GM21528 (cell line): ENCODE results near the gene SLC6A2.
"Not testable (repeated sequence)": the region's sequence is repeated elsewhere in the genome, so short reads cannot be mapped to it uniquely, and the experiment has no call there.

ENCODE experiments used
- ATAC-seq: cut with Tn5 transposase; IDR thresholded peaks from one replicate; pipeline ENCODE4 v1.9.1; 2021; ENCODE audit warnings: mild to moderate bottlenecking, moderate library complexity; ENCODE audit not compliant: unreplicated experiment, low FRiP score

Gene SLC6A2

DNA sequence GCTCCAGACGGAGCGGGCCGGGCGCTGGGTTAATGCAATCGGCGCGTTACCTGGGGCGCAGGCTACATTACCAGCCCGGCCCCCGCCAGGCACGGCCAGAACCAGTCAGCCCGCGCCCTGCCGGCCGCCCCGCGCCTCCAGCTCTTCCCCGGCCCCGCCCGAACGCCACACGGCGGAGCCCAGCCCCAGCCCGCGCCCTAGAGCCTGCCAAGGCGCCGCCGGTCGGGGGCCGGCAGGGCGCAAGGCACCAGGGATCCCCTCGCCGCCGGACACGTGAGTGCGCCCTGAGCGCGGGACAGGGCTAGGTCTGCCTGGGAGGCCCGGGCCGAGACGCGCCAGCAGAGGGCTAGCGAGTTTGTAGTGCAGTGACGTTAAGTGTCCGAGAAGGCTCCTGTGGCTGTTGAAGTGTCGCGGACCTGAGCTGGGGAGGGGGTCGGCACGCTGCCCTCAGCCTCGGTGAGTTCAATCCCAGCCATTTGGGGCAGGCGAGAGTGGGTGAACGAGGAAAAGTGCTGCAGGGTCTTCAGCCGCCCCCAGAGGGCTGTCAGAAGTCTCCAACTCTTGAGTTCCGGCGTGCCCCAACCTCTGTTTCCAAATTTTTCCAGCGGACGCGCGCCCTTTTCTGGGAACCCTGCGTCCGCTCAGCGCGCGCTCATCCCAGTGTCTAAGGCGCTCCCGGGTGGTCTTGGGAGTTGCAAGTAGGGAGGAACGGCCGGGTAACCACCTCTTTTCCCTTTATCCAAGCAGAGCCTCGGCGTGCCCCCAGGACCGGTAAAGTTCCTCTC is at the start of gene SLC6A2:
TSS of gene SLC6A2 (plus strand) at position 92 of the 785 bp plus-strand sequence. CDS start 707 bp downstream, outside the sequence.
- no peak for ATAC-seq

DNA sequence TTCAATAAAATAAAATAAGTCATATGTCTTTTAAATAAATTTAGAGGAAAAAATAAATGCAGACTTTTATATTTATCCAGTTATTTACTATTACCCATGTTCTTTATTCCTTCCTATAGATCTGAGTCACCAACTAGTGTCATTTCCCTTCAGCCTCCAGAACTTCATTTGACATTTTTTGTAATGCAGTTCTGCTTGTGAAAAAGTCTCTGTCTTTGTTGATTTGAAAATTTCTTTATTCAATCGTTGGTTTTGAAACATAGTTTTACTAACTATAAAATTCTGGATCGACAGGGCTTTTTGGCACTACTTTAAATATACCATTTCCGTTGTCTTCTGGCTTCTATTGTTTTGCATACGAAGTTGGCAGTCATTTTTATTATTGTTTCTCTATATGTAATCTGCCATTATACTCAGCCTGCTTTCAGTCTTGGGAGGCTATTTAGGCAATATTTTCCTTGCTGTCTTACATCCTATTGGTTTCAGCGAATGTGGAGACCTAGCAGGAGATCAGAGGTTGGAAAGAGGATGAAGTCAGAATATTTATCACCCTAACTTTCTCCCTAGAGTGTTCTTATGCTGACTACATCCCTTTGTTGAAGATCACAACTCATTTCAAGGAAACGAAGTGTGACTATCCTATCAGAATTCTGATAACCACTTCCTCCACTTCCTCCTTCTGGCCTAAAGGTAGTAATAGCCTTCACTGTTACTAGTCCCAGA is 42.0 kb upstream of the SLC6A2 start:
- ATAC-seq: no peak

DNA sequence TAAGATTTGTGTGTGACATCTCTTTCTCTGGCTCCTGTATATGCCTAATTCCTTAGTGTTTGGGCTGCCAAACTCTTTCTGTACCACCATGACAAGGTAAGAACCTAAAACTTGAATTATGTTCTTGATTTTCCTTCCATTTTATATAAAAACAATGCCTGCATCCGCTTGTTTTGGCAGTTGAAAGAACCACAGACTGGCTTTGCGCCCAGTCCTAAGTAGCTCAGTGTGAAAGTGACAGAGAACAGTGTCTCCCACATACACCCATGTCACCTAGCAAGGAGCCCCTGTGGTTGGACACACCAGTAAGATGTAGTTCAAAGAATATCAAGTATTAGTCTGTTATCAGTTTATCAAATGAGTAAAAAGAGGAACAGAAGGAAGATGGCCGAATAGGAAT is 40.7 kb upstream of the SLC6A2 start:
- no peak for ATAC-seq

DNA sequence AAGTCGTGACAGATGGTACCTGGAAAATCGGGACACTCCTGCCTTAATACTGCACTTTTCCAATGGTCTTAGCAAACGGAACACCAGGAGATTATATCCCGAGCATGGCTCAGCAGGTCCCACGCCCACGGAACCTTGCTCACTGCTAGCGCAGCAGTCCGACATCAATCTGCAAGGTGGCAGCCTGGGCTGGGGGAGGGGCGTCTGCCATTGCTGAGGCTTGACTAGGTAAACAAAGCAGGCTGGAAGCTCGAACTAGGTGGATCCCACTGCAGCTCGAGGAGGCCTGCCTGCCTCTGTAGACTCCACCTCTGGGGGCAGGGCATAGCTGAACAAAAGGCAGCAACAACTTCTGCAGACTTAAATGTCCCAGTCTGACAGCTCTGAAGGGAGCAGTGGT is 40.1 kb upstream of the SLC6A2 start:
- ATAC-seq: not testable (repeated sequence)

DNA sequence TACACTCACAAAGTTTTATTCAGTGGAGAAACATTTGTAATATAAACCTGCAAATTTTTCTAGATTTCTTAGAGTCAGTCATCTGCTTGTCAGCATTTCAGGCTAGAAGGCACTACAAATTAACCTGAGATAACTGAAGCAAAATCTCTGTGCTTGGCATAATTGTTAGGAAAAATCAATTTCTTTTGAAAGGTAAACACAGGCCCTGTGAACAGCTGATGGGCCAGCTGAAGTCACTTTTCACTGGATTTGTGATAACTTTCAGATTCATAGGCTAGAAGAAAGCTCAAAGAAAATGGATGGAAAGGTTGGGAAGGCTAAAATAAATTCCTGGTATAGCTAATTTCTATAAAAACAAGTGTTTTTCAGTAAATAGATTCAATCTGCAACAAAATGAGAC is 34.0 kb upstream of the SLC6A2 start:
- ATAC-seq: no peak

DNA sequence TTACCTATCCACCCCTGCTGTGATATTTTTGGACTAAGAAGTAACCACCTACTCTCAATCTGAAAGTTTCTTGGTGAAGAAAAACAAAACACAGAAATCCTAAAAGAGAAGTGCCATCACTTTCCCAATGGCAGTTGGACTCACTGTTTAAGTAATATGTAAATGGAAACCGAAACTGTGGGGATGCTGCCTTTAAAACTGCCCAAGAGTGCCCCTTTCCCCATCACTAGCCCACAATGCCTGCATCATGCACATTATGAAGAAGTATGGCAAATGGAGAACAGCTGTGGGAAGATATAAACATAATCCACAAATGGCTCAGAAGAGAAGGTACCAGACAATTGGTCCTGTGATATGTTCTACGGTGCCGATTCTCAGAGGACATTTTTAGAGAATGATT is 33.5 kb upstream of the SLC6A2 start:
- no peak for ATAC-seq

DNA sequence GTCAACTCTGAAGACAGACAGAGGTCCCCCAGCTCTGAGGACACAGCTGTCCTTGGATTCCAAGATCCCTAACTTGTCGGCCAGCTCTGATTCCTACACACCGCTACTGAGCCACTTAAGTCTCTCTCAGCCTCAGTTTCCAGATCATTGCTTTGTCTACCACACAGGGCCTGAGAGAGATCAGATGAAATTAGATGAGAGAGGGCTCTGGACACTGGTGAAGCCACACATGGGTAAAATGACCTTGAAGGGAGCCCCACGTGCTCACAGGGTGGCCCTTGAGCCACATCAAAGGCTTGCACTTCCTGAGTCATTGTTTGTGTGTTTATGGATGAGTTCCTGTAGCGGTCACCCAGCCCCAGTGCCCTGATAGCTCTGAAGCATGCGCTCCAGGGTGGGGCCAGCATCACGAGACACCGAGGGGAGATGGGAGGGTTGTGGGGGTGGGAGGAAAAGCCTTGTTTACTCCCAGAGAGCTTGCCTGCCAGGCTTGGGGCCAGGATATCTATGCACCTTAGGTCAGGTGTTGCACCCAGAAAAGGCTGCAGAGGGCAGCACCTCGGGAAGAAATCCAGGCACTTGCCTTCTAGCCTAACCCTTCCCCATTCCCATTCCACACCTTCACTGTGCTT is 32.7 kb upstream of the SLC6A2 start:
- ATAC-seq: no peak

DNA sequence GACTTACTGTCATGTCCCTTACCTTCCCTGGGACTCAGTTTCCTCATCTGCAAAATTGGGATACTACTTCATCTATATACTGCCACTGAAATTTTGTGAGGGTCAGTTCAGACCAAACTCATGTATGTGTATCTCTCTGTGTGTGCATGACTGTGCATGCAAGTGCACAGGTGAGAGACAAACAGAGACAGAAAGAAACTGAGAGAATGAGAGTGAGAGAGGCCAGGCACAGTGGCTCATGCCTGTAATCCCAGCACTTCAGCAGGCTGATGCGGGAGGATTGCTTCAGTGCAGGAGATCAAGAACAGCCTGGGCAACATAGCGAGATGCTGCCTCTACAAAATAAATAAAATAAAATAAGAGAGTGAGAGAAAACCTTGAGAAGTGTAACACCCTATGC is 32.1 kb upstream of the SLC6A2 start:
- no peak for ATAC-seq

DNA sequence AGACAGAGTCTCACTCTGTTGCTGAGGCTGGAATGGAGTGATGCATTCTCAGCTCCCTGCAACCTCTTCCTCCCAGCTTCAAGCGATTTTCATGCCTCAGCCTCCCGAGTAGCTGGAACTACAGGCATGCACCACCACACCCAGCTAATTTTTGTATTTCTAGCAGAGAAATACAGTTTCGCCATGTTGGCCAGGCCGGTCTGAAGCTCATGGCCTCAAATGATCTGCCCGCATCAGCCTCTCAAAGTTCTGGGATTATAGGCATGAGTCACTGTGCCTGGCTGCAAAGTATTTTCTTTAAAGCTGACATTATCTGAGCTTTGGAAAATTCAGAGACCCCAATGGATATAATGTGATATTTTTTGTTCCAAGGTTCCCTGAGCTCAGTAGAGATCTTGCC is 31.1 kb upstream of the SLC6A2 start:
- no peak for ATAC-seq

DNA sequence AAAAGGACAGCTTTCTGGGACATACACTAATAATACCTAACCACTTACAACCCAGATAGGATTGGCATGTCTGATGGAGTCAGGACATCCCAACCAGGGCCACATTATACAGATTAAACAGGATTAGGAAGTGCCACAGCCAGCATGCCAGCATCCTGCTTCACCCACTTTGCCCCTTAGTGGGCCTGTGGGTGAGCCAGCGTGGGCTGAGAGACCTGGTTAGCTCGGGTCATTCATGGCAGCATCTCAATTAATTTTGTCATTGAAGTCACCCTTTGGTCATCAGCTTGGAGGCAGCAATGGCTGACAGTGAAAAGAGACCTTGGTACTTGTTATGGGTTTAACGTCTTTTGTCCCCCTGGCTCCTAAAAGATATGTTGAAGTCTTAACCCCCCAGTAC is 29.9 kb upstream of the SLC6A2 start:
- no peak for ATAC-seq

DNA sequence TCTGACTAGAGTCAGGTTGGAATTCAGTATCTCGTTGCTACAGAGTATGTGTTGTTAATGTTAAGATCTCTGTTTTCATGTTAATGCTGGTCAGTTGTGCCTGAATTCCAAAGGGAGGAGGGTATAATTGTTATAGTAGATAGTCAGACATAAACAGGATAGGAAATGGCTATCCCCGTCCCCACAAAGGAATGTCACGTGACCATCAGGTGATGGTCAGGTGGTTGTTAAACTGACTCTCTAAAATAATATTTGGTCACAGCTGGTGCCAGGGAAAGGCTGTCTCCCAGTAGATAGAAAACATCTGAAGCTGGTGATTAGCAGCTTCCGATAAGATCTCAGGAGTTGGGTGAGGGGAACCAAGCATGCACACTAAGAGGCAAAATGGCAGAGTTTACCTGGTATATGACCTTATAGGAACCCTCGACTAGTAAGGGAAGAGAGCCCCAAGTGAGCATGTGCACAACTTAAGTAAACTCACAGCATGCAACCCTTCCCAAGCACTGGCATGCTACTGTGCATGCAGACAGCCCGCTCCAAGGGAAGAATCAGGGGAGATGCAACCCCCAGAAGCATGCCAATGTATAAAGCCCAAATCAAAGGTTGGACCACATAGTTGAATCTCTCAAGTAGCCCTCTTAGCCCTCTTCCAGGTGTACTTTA is 27.4 kb upstream of the SLC6A2 start:
- ATAC-seq: no peak

DNA sequence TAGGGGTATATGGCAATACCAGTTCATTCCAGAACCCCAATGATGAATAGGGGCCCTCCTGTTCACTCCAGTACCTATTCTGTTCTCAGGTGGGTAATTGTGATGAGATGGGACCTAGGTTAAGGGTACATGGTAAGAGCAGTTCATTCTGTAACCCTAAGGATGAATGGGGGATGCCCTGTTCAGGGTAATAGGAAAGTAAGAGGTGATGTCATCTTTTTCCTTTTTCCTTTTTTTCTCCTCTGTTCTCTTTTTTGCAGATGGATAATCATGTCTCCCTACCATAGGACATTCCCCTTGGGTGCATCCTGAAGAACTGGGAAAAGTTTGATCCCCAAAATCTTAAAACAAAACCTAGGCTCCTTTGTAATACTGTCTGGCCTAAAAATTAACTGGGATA is 25.0 kb upstream of the SLC6A2 start:
- no peak for ATAC-seq

DNA sequence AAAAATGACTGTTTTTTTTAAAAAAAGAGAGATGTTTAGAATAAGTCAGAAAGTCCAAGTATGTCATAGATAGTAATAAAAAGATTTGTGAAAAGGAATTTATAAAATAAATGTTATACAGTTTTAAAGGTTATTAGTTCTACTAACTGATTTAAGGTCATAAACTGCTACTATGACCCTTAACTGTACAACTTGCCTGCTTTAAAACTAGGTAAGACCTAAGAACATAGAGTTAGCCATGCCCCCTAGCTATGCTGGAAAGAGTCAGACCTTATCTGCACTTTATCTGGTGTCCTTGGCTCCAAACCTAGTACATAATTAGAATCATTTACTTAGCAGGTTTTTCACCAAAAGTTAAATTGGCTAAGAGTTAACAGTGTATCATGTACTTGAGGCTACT is 23.5 kb upstream of the SLC6A2 start:
- ATAC-seq: no peak

DNA sequence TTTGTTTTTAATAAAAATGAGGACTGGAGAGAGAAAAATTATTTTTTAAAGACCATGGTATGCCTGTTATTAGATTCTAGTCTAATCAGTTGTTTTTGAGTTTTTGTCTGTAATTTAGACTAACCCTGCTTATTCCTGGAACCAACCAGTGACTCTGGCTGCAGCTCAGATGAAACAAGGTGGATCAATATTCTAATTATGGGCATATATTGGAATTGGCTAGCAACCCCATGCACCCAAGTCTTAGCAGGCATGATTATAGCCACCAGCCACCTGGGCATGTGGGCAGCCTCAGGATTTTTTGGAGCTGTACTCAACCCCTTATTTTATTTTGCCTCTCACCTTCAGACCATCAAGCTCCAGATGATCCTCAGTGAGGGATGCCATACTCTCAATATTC is 21.6 kb upstream of the SLC6A2 start:
- ATAC-seq: no peak

DNA sequence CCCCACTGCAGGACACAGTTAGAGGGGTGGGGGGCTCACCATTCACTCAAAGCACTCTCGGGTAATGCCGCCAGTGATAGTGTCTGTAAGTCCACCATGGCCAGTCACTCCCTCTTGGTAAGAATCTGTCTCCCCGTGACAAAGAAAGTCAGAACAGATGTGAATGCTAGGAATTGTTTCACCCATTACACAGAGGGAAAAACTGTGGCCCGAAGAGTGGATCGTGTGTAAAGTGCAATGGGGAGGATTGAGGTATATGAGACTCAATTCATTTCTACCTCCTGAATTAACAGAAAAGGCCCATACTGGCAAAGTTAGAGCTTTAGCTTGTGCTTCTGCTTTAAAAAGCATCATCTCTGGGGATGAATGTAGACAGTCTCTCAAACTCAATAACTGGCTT is 17.5 kb upstream of the SLC6A2 start:
- ATAC-seq: no peak

DNA sequence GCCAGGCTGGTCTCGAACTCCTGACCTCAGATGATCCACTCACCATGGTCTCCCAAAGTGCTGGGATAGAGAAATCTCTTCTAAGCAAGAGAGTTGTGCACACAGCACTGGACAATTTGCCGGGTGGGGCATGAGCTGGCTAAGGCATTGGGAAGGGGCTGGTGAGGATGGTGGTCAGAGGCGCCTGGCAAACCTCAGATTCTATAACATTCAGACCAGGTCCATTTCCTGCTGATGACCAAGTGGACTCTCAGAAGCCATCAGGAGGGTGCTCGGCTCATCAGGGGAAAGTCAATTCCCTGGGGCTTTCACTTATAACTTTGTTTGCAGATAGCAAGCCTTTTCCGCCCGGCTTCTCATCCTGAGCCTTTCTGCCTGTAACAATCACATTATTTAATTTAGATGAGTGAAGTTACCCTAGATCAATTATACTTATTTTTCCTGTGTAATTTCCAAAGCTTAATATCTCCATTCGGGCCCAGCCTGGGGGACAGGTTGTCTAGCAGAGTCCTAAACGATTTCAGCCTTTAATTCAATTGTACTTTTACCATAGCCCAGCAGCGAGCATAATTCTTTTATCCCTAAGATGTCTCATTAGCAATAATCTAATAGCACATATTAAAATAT is 15.0 kb upstream of the SLC6A2 start:
- no peak for ATAC-seq

DNA sequence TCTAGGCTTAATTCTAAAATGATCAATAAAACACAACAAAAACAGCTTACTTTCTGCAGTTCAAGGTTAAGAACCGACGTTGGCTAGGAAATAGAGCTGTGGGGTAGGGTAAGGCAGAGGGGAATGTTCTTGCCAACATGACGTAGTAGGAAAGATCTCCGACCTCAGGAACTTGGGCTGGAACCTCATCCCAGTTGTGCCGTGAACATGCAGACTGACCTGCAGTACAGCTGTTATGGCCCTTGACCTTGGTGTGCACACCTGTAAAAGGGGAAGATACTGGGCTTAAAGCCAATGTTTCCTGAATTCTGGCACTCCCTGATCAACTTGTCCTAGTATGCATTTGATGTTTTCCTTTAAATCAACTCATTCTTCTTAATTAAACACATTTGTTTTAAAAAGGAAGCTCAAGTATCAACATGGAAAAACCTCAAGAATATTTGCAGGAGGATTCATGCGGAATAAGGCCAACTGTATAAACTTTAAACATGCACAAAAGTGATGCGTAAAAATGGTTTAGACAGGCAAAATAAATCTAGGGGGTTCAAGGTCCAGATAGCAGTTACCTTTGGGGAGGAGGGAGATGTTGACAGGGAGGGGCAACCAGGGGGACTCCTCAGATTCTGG is 14.2 kb upstream of the SLC6A2 start:
- no peak for ATAC-seq

DNA sequence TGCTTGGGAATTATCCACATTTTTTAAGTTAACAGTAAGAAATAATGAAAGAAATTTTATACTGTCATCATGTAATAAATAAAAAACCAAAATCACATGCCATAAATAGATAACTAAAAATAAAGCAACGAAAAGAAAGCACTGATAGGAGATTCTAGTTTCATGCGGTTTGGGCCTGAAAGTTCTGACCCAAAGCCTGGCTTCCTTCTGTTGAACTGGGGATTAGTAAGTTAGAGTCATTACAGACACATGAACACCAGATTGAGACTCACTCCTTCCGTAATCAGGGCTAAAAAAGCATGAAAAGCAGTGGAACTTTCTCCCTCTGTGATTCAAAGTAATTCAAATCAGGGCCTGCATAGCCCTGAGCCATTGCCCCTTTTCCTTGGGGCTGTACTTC is 13.2 kb upstream of the SLC6A2 start:
- no peak for ATAC-seq

DNA sequence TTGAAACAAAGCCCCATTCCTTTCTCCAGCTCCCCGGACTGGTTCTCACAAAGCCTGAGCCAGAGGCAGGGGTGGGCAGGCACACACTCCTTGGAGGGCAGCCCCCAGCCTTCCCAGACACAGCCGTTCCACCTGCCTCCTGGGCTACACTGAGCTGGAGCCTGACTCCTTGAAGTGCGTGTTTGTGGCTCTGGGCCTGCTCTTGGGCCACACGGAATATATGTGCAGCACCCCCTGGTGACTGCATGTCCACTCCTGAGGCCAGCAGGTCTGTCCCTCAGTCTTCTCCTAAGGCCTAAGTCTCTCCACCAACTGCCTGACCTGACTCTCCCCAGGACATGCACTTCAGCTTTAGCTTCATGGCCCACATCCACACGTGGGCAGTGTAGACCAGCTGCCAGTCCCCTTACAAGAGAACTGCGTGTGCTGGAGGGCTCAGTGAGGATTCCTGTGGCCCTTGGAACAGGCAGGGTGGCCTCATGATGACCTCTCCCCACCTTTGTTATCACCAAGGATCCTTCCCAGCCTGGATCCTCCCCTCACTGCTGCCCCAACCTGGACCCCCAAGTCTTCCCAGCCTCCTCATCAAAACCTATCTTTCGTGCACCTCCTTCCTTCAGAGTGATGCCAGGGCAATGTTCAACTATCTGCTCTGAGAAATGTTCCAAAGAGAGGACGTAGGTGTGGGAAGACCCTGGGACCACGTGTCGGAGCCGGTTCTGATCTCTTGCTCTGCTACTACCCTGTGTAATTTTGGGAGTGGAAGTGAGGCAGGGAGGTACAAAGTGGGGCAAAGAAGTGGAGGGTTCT is 12.4 kb upstream of the SLC6A2 start:
- no peak for ATAC-seq
